PC-9 (cell line): ENCODE data around the gene UNC13C. TPM values are rescaled to one million over a fixed set of nuclear protein-coding genes. Genes with fewer than 3 reads are reported as not detected.

Experiments used
- BruUV-seq: library from RNA; stranded (reverse); fragments of 400-500 nt; replicated peaks from 2 replicates; lab custom pipeline; 2021; lab: Mats Ljungman, UMichigan
- CTCF ChIA-PET: fragments of 300-600 bp; sonication (Branson Sonifier 250); formaldehyde crosslinking; loops from one replicate; lab custom pipeline; 2022; ENCODE audit warnings: antibody characterized with exemption; lab: Charles Lee
- POLR2A ChIA-PET: fragments of 300-600 bp; sonication (Branson Sonifier 250); formaldehyde crosslinking; loops from one replicate; lab custom pipeline; 2022; ENCODE audit warnings: antibody characterized with exemption; ENCODE audit not compliant: unreplicated experiment; lab: Charles Lee
- DNase-seq, 2 experiments: peaks; one replicate each; pipeline versions ENCODE4 v3.0.0 to v3.0.0-alpha.2; 2015 to 2022; ENCODE audit warnings: mixed read lengths in 1 of 2
- H2AFZ ChIP-seq: fragments of 200-600 bp; sonication (generic); 2 replicates; pipeline ENCODE4 v1.8.1; 2017; ENCODE audit warnings: antibody characterized with exemption
- H3F3A ChIP-seq: fragments of 200-600 bp; sonication (generic); 2 replicates; pipeline ENCODE4 v1.8.1; 2017; ENCODE audit warnings: antibody characterized with exemption, mild to moderate bottlenecking, low read depth; ENCODE audit not compliant: insufficient read depth
- H3K27ac ChIP-seq: fragments of 200-600 bp; sonication (generic); 2 replicates; pipeline ENCODE4 v1.6.1; 2016; ENCODE audit warnings: mixed run types
- H3K27me3 ChIP-seq: fragments of 200-600 bp; sonication (generic); 2 replicates; pipeline ENCODE4 v1.6.1; 2016; ENCODE audit warnings: low read depth, mixed run types; ENCODE audit not compliant: insufficient read depth
- H3K36me3 ChIP-seq: fragments of 200-600 bp; sonication (generic); 2 replicates; pipeline ENCODE4 v1.6.1; 2016; ENCODE audit warnings: low read depth, mixed run types
- H3K4me1 ChIP-seq: fragments of 200-600 bp; sonication (generic); replicated peaks from 2 replicates; pipeline ENCODE4 v1.6.1; 2016; ENCODE audit warnings: mixed run types; ENCODE audit not compliant: insufficient read depth
- H3K4me2 ChIP-seq: fragments of 200-600 bp; sonication (generic); 2 replicates; pipeline ENCODE4 v1.6.1; 2017; ENCODE audit warnings: mixed run types
- H3K4me3 ChIP-seq: fragments of 200-600 bp; sonication (generic); 2 replicates; pipeline ENCODE4 v1.6.1; 2016; ENCODE audit warnings: mixed run types
- H3K79me2 ChIP-seq: fragments of 200-600 bp; sonication (generic); 2 replicates; pipeline ENCODE4 v1.6.1; 2017; ENCODE audit warnings: low read depth, mixed run types
- H3K9me2 ChIP-seq: fragments of 200-600 bp; sonication (generic); 2 replicates; pipeline ENCODE4 v1.8.1; 2017; ENCODE audit warnings: mild to moderate bottlenecking; ENCODE audit not compliant: insufficient read depth
- H3K9me3 ChIP-seq: fragments of 200-600 bp; sonication (generic); 2 replicates; pipeline ENCODE4 v1.8.1; 2016; ENCODE audit warnings: low read depth; ENCODE audit not compliant: insufficient read depth
- H4K20me1 ChIP-seq: fragments of 200-600 bp; sonication (generic); 2 replicates; pipeline ENCODE4 v1.8.1; 2017; ENCODE audit not compliant: insufficient read depth
- CTCF ChIP-seq: fragments of 200-600 bp; sonication (generic); conservative IDR thresholded peaks from 2 replicates; pipeline ENCODE4 v1.6.1; 2017; ENCODE audit warnings: mixed run types, antibody characterized with exemption, mild to moderate bottlenecking, moderate library complexity
- EZH2 ChIP-seq: fragments of 200-600 bp; sonication (generic); IDR thresholded peaks from 2 replicates; pipeline ENCODE4 v1.8.0; 2017; ENCODE audit warnings: antibody characterized with exemption, low read depth
- intact Hi-C: fragments of 100-400 bp; cut with micrococcal nuclease; formaldehyde crosslinking; loops from one replicate; pipeline ENCODE4 v1.10.0; 2022; ENCODE audit not compliant: unreplicated experiment
- total RNA-seq: library from RNA; stranded (reverse); gene quantifications from 2 replicates; pipeline ENCODE4 v1.2.3, GENCODE V29; 2021

Gene UNC13C
- total RNA-seq, 1 experiment from 2014 or later, result not detected

GRCh38 chr15:54064365-54064764 lies 86.1 kb downstream of the UNC13C start:
- intact Hi-C loops, result no loop called here
- H3K4me3 ChIP-seq, result no peak overlapping the region
- POLR2A ChIA-PET, result no interaction called here
- no peak for DNase-seq
- no peaks in the 10 kb centered on the region for H3K4me1 ChIP-seq
- CTCF ChIA-PET, result no interaction called here
- TF ChIP-seq EZH2, result no peak
- no peak for TF ChIP-seq CTCF
- H3K27ac ChIP-seq, result no peak overlapping the region
- BruUV-seq, result no TSS peak
- no peaks in the 10 kb centered on the region for H3K9me3 ChIP-seq
- H2AFZ ChIP-seq, result no peak overlapping the region
- H3K79me2 ChIP-seq, result no peaks in the 10 kb centered on the region
- H4K20me1 ChIP-seq, result no peaks in the 10 kb centered on the region
- no peak overlapping the region for H3K4me2 ChIP-seq
- H3K9me2 ChIP-seq, result no peaks in the 10 kb centered on the region
- H3K27me3 ChIP-seq, result no peaks in the 10 kb centered on the region
- H3F3A ChIP-seq, result no peaks in the 10 kb centered on the region
- no peaks in the 10 kb centered on the region for H3K36me3 ChIP-seq

- no peaks in the 10 kb centered on the region for H3K9me3 ChIP-seq
- TF ChIP-seq EZH2, result no peak
- no peak for TF ChIP-seq CTCF
- no TSS peak for BruUV-seq
- DNase-seq, result no peak
- CTCF ChIA-PET, result no interaction called here
- H3K4me1 ChIP-seq, result no peaks in the 10 kb centered on the region
- no peaks in the 10 kb centered on the region for H3K27me3 ChIP-seq
- intact Hi-C loops, result no loop called here
- H3K36me3 ChIP-seq, result no peaks in the 10 kb centered on the region
- no peak overlapping the region for H3K27ac ChIP-seq
- H3K79me2 ChIP-seq, result no peaks in the 10 kb centered on the region
- H3F3A ChIP-seq, result no peaks in the 10 kb centered on the region
- no peak overlapping the region for H2AFZ ChIP-seq
- no peaks in the 10 kb centered on the region for H4K20me1 ChIP-seq
- H3K4me3 ChIP-seq, result no peak overlapping the region
- POLR2A ChIA-PET, result no interaction called here
- H3K9me2 ChIP-seq, result no peaks in the 10 kb centered on the region
- H3K4me2 ChIP-seq, result no peak overlapping the region
These were observed 88.2 kb downstream of the UNC13C start for GRCh38 chr15:54066403-54066802.

DNA sequence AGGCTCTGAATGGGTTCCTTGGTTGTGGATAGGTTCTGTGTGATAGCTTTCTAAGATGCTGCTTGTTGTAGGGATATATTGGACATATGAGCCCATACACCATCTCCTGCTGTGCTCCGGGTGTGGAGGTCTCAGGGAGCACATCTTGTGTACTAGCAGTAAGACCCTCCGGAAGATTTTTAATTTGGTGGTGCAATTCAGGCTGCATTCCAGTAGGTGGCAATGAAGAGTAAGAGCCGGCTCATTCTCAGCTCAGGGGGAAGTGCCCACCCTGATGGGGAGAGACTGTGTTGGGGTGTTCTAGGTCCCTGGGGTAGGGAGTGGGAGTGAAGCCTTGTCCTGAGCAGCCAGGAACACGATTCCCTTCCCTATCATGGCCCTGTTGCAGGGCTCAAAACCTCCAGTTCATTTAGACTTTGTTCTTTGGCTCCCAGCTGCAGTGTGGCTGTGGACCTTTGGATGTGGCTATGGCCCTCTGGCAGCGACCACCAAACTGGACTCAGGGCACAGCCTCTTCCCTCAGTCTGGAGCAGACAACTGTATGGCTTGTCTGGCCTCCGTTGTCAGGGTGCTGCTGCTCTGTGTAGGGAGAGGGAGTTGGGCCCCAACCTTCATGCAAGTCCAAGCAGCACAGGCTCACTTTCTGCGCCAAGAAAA lies 104.7 kb downstream of the UNC13C start:
- POLR2A ChIA-PET, result no interaction called here
- Histone ChIP-seq H2AFZ (no peak overlapping the region), H3K9me3 (no peaks in the 10 kb centered on the region), H3K4me3 (no peak overlapping the region), H4K20me1 (no peaks in the 10 kb centered on the region), H3K27me3 (no peaks in the 10 kb centered on the region), H3K79me2 (no peaks in the 10 kb centered on the region), H3K36me3 (no peaks in the 10 kb centered on the region), H3K4me1 (no peaks in the 10 kb centered on the region), H3K4me2 (no peak overlapping the region), H3K27ac (no peak overlapping the region), H3F3A (no peaks in the 10 kb centered on the region), H3K9me2 (no peaks in the 10 kb centered on the region)
- intact Hi-C loops, result no loop called here
- CTCF ChIA-PET, result no interaction called here
- DNase-seq, result no peak
- BruUV-seq, result no TSS peak
- no peak for TF ChIP-seq EZH2
- TF ChIP-seq CTCF, result peak; percentile 69
